PFSK-1 (cell line): ENCODE measurements around the gene VPS8.

Source experiments
- POLR2AphosphoS5 ChIP-seq: IDR thresholded peaks from 2 replicates; pipeline ENCODE4 v1.6.1; 2012; ENCODE audit warnings: low read depth, mild to moderate bottlenecking, control low read depth, low read length, moderate library complexity
- REST ChIP-seq, 2 experiments: IDR thresholded peaks; 2 replicates each; pipeline versions ENCODE4 v1.6.1 to v1.8.0; 2011 to 2012; ENCODE audit warnings: low read depth in 2 of 2, low read length in 2 of 2, control low read depth in 1 of 2, inconsistent platforms in 1 of 2, mild to moderate bottlenecking in 1 of 2, moderate library complexity in 1 of 2; ENCODE audit not compliant: insufficient read depth in 1 of 2
- TAF1 ChIP-seq: IDR thresholded peaks from 2 replicates; pipeline ENCODE4 v1.6.1; 2012; ENCODE audit warnings: low read length, control low read depth, borderline replicate concordance; ENCODE audit not compliant: insufficient read depth

DNA sequence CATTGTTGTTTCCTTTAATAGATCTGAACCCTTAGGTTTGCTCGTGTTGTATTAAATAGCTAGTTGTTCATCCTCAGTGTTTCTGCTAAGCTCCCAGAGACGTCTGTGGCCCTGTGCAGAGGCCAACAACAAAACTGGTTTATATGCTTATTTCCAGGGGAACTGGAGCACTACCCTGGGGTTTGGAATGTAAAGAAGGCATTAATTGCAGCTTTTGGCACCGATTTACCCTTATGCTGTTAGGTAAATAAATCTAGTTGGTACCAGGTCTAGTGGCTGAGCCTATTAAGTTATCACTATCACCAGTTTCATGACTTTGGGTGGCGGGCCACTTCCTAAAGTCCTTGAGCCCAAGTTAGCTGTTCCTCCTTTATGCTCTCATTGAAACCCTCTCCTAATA is 12.0 kb downstream of the VPS8 start:
- TF ChIP-seq POLR2AphosphoS5 (no peak), TAF1 (no peak), REST (IDR thresholded peaks at IDR 0.05; ENCODE audit: insufficient read depth in 1 of 2, low read depth in 2 of 2, low read length in 2 of 2) (no peak)
